Measurements from ENCODE around the gene CERT1.

DNA sequence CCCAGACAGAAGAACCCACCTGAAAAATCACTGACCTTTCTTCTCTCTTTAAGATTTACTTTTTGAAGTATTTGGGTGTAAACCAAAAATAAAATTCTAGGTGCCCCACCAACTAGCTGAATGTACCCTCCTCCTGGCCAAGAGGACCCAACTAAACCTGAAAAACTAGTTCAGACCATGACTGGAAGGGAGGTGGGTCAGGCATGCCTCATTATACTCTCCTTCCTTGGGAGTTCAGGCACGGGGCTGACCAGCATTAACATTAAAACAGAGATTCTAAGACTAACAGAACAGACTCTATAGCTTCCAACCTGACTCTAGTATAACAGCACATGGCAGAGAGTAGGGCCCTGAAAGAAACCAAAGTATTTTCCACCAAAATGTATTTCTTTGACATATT is 61.4 kb downstream of the CERT1 start:
- TF ChIP-seq, protein P1, sequence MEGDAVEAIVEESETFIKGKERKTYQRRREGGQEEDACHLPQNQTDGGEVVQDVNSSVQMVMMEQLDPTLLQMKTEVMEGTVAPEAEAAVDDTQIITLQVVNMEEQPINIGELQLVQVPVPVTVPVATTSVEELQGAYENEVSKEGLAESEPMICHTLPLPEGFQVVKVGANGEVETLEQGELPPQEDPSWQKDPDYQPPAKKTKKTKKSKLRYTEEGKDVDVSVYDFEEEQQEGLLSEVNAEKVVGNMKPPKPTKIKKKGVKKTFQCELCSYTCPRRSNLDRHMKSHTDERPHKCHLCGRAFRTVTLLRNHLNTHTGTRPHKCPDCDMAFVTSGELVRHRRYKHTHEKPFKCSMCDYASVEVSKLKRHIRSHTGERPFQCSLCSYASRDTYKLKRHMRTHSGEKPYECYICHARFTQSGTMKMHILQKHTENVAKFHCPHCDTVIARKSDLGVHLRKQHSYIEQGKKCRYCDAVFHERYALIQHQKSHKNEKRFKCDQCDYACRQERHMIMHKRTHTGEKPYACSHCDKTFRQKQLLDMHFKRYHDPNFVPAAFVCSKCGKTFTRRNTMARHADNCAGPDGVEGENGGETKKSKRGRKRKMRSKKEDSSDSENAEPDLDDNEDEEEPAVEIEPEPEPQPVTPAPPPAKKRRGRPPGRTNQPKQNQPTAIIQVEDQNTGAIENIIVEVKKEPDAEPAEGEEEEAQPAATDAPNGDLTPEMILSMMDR (IDR thresholded peaks at IDR 0.05) = no peak
- no peak for TF ChIP-seq POLR2A (IDR thresholded peaks at IDR 0.05)
